Liver (tissue), 3 donors: Measurements from ENCODE around the gene PRELID1.

Experiments used
- EGR1 ChIP-seq, 2 donors: IDR thresholded peaks; 2 replicates each; pipeline ENCODE4 v1.6.1; 2016 to 2018; ENCODE audit warnings: antibody characterized with exemption in 2 of 2, low read depth in 2 of 2
- GABPA ChIP-seq, 2 donors: IDR thresholded peaks in 1 of 2; conservative IDR thresholded peaks in 1 of 2; 2 replicates each; pipeline ENCODE4 v1.6.1; 2016; ENCODE audit warnings: antibody characterized with exemption in 2 of 2, mild to moderate bottlenecking in 1 of 2, moderate library complexity in 1 of 2
- HNF4G ChIP-seq: IDR thresholded peaks from 2 replicates; pipeline ENCODE4 v1.6.1; 2016; ENCODE audit warnings: antibody characterized with exemption
- JUND ChIP-seq, 2 donors: IDR thresholded peaks; 2 replicates each; pipeline ENCODE4 v1.6.1; 2016; ENCODE audit warnings: antibody characterized with exemption in 2 of 2
- RAD21 ChIP-seq, 2 donors: IDR thresholded peaks; 2 replicates each; pipeline ENCODE4 v1.6.1; 2016; ENCODE audit warnings: antibody characterized with exemption in 2 of 2, mild to moderate bottlenecking in 2 of 2
- RXRA ChIP-seq, 2 donors: IDR thresholded peaks; 2 replicates each; pipeline ENCODE4 v1.6.1; 2017 to 2018; ENCODE audit warnings: antibody characterized with exemption in 2 of 2, mild to moderate bottlenecking in 1 of 2
- YY1 ChIP-seq: IDR thresholded peaks from 2 replicates; pipeline ENCODE4 v1.6.1; 2016; ENCODE audit warnings: antibody characterized with exemption, mild to moderate bottlenecking
- TF ChIP-seq, protein P1 (sequence below): fragments of 150-350 bp; IDR thresholded peaks from 2 replicates; pipeline ENCODE4 v1.5.1; 2017; ENCODE audit warnings: improper control_type of control experiment, low read depth, low read length; ENCODE audit not compliant: missing input control
- TF ChIP-seq, protein P2 (sequence below): IDR thresholded peaks from 2 replicates; pipeline ENCODE4 v1.6.1; 2016; ENCODE audit warnings: antibody characterized with exemption
- TF ChIP-seq, protein P3 (sequence below): IDR thresholded peaks from 2 replicates; pipeline ENCODE4 v1.6.1; 2016; ENCODE audit warnings: antibody characterized with exemption, mild to moderate bottlenecking
- donor health status: healthy.
- donor health status: healthy.

DNA sequence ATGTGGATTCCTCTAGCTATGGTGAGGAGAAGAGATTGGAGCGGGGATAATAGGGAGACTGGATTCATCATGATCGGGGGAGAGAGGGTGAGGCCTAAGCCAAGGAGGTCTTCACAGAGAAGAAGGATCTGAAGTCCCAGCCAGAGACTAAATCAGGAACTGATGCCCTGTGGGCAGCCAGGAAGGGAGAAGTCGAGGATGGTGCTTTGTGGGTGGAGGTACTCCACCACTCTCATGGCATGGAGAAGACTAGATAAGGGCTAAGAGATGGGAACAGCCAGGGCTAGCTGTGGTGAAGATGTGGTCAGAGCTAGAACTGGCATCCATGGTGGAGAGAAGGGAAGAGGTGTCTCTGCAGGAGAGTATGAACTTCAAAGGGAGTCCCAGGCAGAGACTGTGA is 51.1 kb downstream of the PRELID1 start:
- TF ChIP-seq, protein P1, sequence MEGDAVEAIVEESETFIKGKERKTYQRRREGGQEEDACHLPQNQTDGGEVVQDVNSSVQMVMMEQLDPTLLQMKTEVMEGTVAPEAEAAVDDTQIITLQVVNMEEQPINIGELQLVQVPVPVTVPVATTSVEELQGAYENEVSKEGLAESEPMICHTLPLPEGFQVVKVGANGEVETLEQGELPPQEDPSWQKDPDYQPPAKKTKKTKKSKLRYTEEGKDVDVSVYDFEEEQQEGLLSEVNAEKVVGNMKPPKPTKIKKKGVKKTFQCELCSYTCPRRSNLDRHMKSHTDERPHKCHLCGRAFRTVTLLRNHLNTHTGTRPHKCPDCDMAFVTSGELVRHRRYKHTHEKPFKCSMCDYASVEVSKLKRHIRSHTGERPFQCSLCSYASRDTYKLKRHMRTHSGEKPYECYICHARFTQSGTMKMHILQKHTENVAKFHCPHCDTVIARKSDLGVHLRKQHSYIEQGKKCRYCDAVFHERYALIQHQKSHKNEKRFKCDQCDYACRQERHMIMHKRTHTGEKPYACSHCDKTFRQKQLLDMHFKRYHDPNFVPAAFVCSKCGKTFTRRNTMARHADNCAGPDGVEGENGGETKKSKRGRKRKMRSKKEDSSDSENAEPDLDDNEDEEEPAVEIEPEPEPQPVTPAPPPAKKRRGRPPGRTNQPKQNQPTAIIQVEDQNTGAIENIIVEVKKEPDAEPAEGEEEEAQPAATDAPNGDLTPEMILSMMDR, result no peak
- TF ChIP-seq, protein P2, sequence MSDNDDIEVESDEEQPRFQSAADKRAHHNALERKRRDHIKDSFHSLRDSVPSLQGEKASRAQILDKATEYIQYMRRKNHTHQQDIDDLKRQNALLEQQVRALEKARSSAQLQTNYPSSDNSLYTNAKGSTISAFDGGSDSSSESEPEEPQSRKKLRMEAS, result no peak
- no peak for TF ChIP-seq GABPA (IDR thresholded peaks at IDR 0.05 in 1 of 2, conservative IDR thresholded peaks at IDR 0.05 in 1 of 2)
- no peak for TF ChIP-seq RXRA (IDR thresholded peaks at IDR 0.05)
- TF ChIP-seq EGR1 (IDR thresholded peaks at IDR 0.05; ENCODE audit: low read depth in 2 of 2), result no peak
- TF ChIP-seq YY1, result no peak
- TF ChIP-seq, protein P3, sequence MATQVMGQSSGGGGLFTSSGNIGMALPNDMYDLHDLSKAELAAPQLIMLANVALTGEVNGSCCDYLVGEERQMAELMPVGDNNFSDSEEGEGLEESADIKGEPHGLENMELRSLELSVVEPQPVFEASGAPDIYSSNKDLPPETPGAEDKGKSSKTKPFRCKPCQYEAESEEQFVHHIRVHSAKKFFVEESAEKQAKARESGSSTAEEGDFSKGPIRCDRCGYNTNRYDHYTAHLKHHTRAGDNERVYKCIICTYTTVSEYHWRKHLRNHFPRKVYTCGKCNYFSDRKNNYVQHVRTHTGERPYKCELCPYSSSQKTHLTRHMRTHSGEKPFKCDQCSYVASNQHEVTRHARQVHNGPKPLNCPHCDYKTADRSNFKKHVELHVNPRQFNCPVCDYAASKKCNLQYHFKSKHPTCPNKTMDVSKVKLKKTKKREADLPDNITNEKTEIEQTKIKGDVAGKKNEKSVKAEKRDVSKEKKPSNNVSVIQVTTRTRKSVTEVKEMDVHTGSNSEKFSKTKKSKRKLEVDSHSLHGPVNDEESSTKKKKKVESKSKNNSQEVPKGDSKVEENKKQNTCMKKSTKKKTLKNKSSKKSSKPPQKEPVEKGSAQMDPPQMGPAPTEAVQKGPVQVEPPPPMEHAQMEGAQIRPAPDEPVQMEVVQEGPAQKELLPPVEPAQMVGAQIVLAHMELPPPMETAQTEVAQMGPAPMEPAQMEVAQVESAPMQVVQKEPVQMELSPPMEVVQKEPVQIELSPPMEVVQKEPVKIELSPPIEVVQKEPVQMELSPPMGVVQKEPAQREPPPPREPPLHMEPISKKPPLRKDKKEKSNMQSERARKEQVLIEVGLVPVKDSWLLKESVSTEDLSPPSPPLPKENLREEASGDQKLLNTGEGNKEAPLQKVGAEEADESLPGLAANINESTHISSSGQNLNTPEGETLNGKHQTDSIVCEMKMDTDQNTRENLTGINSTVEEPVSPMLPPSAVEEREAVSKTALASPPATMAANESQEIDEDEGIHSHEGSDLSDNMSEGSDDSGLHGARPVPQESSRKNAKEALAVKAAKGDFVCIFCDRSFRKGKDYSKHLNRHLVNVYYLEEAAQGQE, result no peak
- TF ChIP-seq JUND (IDR thresholded peaks at IDR 0.05), result no peak
- TF ChIP-seq RAD21 (IDR thresholded peaks at IDR 0.05), result no peak
- no peak for TF ChIP-seq HNF4G
